A673 (cell line): ENCODE measurements around the gene KCNIP4. TPM values are rescaled to one million over a fixed set of nuclear protein-coding genes. Genes with fewer than 3 reads are reported as not detected.

Source experiments
- BruUV-seq: library from RNA; stranded (reverse); fragments of 400-500 nt; replicated peaks from 2 replicates; lab custom pipeline; 2021; lab: Mats Ljungman, UMichigan
- CTCF ChIA-PET: fragments of 300-600 bp; sonication (Branson Sonifier 250); formaldehyde crosslinking; loops from one replicate; lab custom pipeline; 2022; ENCODE audit warnings: antibody characterized with exemption; lab: Charles Lee
- POLR2A ChIA-PET: fragments of 300-600 bp; sonication (Branson Sonifier 250); formaldehyde crosslinking; loops from one replicate; lab custom pipeline; 2022; ENCODE audit warnings: antibody characterized with exemption; ENCODE audit not compliant: low non-redundant PET; lab: Charles Lee
- DNase-seq: peaks from one replicate; pipeline ENCODE4 v3.0.0-alpha.2; 2015; ENCODE audit warnings: low spot score
- H3K27ac ChIP-seq: fragments of 200-600 bp; sonication (generic); 2 replicates; pipeline ENCODE4 v1.5.1; 2016; ENCODE audit warnings: mixed run types, low read depth, mild to moderate bottlenecking, mixed read lengths, antibody characterized with exemption, low read length; ENCODE audit not compliant: poor library complexity, severe bottlenecking
- H3K27me3 ChIP-seq: fragments of 200-600 bp; sonication (generic); replicated peaks from 2 replicates; pipeline ENCODE4 v1.6.1; 2017; ENCODE audit warnings: mixed run types, low read depth, mild to moderate bottlenecking, mixed read lengths, antibody characterized with exemption, low read length; ENCODE audit not compliant: insufficient read depth, poor library complexity
- H3K36me3 ChIP-seq: fragments of 200-600 bp; sonication (generic); 2 replicates; pipeline ENCODE4 v1.6.1; 2016; ENCODE audit warnings: mixed run types, mild to moderate bottlenecking, mixed read lengths, antibody characterized with exemption, low read length; ENCODE audit not compliant: insufficient read depth, poor library complexity, severe bottlenecking
- H3K4me1 ChIP-seq: fragments of 200-600 bp; sonication (generic); 2 replicates; pipeline ENCODE4 v1.6.1; 2017; ENCODE audit warnings: mixed run types, mild to moderate bottlenecking, mixed read lengths, antibody characterized with exemption, low read length; ENCODE audit not compliant: insufficient read depth, poor library complexity, severe bottlenecking
- H3K4me3 ChIP-seq: fragments of 200-600 bp; sonication (generic); 2 replicates; pipeline ENCODE4 v1.5.1; 2016; ENCODE audit warnings: low read depth, mixed run types, mild to moderate bottlenecking, mixed read lengths, low read length; ENCODE audit not compliant: poor library complexity, severe bottlenecking
- H3K9me3 ChIP-seq: fragments of 200-600 bp; sonication (generic); 2 replicates; pipeline ENCODE4 v1.6.1; 2016; ENCODE audit warnings: mixed run types, low read depth, mild to moderate bottlenecking, mixed read lengths, antibody characterized with exemption, low read length; ENCODE audit not compliant: poor library complexity, severe bottlenecking
- EZH2 ChIP-seq: fragments of 200-600 bp; sonication (generic); IDR thresholded peaks from 2 replicates; pipeline ENCODE4 v1.6.1; 2017; ENCODE audit warnings: borderline replicate concordance, low read depth, mild to moderate bottlenecking, mixed read lengths, antibody characterized with exemption, low read length; ENCODE audit not compliant: poor library complexity, severe bottlenecking
- intact Hi-C: fragments of 100-400 bp; cut with micrococcal nuclease; formaldehyde crosslinking; loops from one replicate; pipeline ENCODE4 v1.10.0; 2022; ENCODE audit not compliant: unreplicated experiment
- total RNA-seq: library from RNA; stranded (reverse); gene quantifications from 2 replicates; pipeline ENCODE4 v1.2.3, GENCODE V29; 2021
- TF ChIP-seq, protein P1 (sequence below): fragments of 300-800, 200-600 bp; sonication (generic); conservative IDR thresholded peaks from 2 replicates; pipeline ENCODE4 v1.5.1; 2017; ENCODE audit warnings: low read depth, mild to moderate bottlenecking, antibody characterized with exemption, low read length, moderate library complexity, mixed read lengths

KCNIP4 gene
- total RNA-seq, 1 experiment from 2014 or later = not detected

DNA sequence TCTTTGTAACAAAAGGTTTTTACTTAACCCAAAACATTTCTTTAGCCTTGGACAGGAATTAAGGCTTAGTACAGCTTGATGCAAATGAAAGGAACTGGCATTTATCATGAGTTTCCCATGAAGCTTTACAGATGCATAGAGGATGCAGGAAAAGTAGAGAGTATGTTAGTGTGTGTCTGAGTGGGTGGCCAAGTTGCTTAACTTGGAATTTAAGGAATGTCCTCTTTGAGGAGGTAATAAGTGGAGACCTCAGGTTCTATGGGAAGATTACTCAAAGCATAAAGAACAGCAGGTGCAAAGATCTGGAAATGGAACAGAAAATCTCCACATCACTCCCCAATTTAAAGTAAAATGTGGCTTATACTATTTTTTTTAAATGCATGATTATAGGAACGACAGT lies 457.9 kb downstream of the KCNIP4 start:
- TF ChIP-seq, protein P1, sequence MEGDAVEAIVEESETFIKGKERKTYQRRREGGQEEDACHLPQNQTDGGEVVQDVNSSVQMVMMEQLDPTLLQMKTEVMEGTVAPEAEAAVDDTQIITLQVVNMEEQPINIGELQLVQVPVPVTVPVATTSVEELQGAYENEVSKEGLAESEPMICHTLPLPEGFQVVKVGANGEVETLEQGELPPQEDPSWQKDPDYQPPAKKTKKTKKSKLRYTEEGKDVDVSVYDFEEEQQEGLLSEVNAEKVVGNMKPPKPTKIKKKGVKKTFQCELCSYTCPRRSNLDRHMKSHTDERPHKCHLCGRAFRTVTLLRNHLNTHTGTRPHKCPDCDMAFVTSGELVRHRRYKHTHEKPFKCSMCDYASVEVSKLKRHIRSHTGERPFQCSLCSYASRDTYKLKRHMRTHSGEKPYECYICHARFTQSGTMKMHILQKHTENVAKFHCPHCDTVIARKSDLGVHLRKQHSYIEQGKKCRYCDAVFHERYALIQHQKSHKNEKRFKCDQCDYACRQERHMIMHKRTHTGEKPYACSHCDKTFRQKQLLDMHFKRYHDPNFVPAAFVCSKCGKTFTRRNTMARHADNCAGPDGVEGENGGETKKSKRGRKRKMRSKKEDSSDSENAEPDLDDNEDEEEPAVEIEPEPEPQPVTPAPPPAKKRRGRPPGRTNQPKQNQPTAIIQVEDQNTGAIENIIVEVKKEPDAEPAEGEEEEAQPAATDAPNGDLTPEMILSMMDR = no peak
- no peak for TF ChIP-seq EZH2
- Histone ChIP-seq H3K9me3 (no peaks in the 10 kb centered on the region), H3K4me1 (no peaks in the 10 kb centered on the region), H3K4me3 (no peak overlapping the region), H3K36me3 (no peaks in the 10 kb centered on the region), H3K27me3 (no peaks in the 10 kb centered on the region), H3K27ac (no peak overlapping the region)
- intact Hi-C loops = no loop called here
- DNase-seq = no peak
- ChIA-PET POLR2A (no interaction called here), CTCF (no interaction called here)
- BruUV-seq = no TSS peak

DNA sequence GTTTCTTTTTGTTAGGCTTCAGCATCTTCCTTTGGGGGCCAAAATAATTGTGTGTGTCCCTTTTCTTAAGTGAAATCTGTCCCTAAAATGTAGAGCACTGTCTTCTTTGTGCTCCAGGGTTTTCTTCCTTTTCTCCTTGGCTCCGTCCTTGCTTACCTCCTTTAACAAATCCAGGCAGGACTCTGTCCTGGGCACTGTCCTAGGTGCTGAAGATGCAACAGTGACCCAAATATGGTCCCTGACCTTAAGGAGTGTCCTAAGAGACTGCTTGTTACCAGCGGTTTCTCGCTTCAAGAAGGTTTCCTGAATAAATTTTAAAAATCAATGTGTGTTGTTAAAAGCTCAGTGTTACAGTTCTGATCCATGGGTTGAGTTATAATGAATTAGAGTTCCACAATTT lies 471.8 kb downstream of the KCNIP4 start:
- intact Hi-C loops = no loop called here
- DNase-seq = no peak
- Histone ChIP-seq H3K4me3 (no peak overlapping the region), H3K36me3 (no peaks in the 10 kb centered on the region), H3K9me3 (no peaks in the 10 kb centered on the region), H3K27ac (no peak overlapping the region), H3K27me3 (no peaks in the 10 kb centered on the region), H3K4me1 (no peaks in the 10 kb centered on the region)
- TF ChIP-seq, protein P1 = no peak
- no peak for TF ChIP-seq EZH2
- BruUV-seq = no TSS peak
- ChIA-PET POLR2A (no interaction called here), CTCF (no interaction called here)

DNA sequence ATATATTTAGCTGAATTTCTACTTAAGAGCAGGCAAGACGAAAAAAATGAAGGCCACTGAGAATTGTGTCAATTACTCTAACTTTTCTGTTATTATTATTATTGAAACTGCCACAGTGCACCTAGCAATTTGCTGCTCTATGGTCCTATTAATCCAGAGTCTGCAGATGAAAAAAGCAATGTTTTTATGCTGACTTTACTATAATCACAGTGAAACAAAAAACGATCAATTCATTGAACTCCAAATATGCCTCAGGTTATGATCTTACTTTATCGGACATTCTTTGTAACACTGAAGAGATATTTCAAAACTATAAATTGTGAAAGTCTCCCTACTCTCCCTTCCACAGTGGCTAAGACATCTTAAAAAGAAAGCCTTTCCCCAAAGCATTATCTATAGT lies 474.4 kb downstream of the KCNIP4 start:
- POLR2A ChIA-PET = no interaction called here

More for the DNA sequence above, 474.4 kb downstream of the KCNIP4 start:
- no peak for DNase-seq
- no peak overlapping the region for H3K4me3 ChIP-seq
- intact Hi-C loops = no loop called here
- H3K36me3 ChIP-seq = no peaks in the 10 kb centered on the region
- H3K4me1 ChIP-seq = peaks cover 3% of the 10 kb centered on the region
- H3K27me3 ChIP-seq = no peaks in the 10 kb centered on the region
- CTCF ChIA-PET = interaction anchor here (0.6 kb wide), 1 partner anchor 723 kb away, joined by 3 read pairs; no protein-coding TSS in a partner anchor
- TF ChIP-seq, protein P1 = no peak
- no peak for TF ChIP-seq EZH2
- H3K27ac ChIP-seq = no peak overlapping the region
- H3K9me3 ChIP-seq = no peaks in the 10 kb centered on the region
- no TSS peak for BruUV-seq
